Nephron progenitor cell (in vitro differentiated cells): ENCODE data around the gene ANKRD28.
A peak's percentile ranks its signal among the peaks of the same experiment; 100 is the strongest.
"Not testable (repeated sequence)": the region's sequence is repeated elsewhere in the genome, so short reads cannot be mapped to it uniquely, and the experiment has no call there.

Experiments used
- DNase-seq: peaks from one replicate; pipeline ENCODE4 v3.0.0; 2021
- H3K27ac Mint-ChIP-seq: 2 replicates; pipeline ENCODE4 v1.8.0; 2021; ENCODE audit warnings: mild to moderate bottlenecking, moderate library complexity, mixed read lengths
- H3K27me3 Mint-ChIP-seq: 2 replicates; pipeline ENCODE4 v1.8.0; 2021; ENCODE audit warnings: mild to moderate bottlenecking, low read depth, mixed read lengths; ENCODE audit not compliant: poor library complexity
- H3K36me3 Mint-ChIP-seq: 2 replicates; pipeline ENCODE4 v1.8.0; 2021; ENCODE audit warnings: low read depth, mixed read lengths
- H3K4me1 Mint-ChIP-seq: 2 replicates; pipeline ENCODE4 v1.8.0; 2021; ENCODE audit warnings: mixed read lengths
- H3K4me3 Mint-ChIP-seq: 2 replicates; pipeline ENCODE4 v1.8.0; 2021; ENCODE audit warnings: mild to moderate bottlenecking, moderate library complexity, mixed read lengths
- H3K9me3 Mint-ChIP-seq: 2 replicates; pipeline ENCODE4 v1.8.0; 2021; ENCODE audit warnings: mild to moderate bottlenecking, moderate library complexity, mixed read lengths
- CTCF ChIP-seq: fragments of 200-600 bp; sonication (generic); IDR thresholded peaks from 2 replicates; pipeline ENCODE4 v1.5.0; 2021; ENCODE audit warnings: antibody characterized with exemption

ANKRD28 gene

GRCh38 chr3:15629860-15630597, 167.8 kb downstream of the ANKRD28 start:
- Mint-ChIP-seq H3K4me3 (no peak overlapping the region), H3K27me3 (peaks cover 3% of the 10 kb centered on the region), H3K9me3 (peaks cover 4% of the 10 kb centered on the region), H3K4me1 (peaks cover 35% of the 10 kb centered on the region), H3K36me3 (peaks cover 4% of the 10 kb centered on the region), H3K27ac (no peak overlapping the region)
- TF ChIP-seq CTCF, result peak; percentile 42
- DNase-seq, result peak; percentile 26

GRCh38 chr3:15628967-15629366, 168.8 kb downstream of the ANKRD28 start:
- H3K4me3 Mint-ChIP-seq, result no peak overlapping the region
- H3K9me3 Mint-ChIP-seq, result peaks cover 14% of the 10 kb centered on the region
- peaks cover 10% of the 10 kb centered on the region for H3K36me3 Mint-ChIP-seq
- peaks cover 3% of the 10 kb centered on the region for H3K27me3 Mint-ChIP-seq
- peaks cover 26% of the 10 kb centered on the region for H3K4me1 Mint-ChIP-seq
- no peak overlapping the region for H3K27ac Mint-ChIP-seq
- DNase-seq, result no peak
- no peak for TF ChIP-seq CTCF

GRCh38 chr3:15623535-15624440, 174.0 kb downstream of the ANKRD28 start:
- Mint-ChIP-seq H3K4me3 (no peak overlapping the region), H3K27me3 (peaks cover 3% of the 10 kb centered on the region), H3K36me3 (peaks cover 59% of the 10 kb centered on the region), H3K9me3 (peaks cover 64% of the 10 kb centered on the region), H3K4me1 (no peaks in the 10 kb centered on the region), H3K27ac (no peak overlapping the region)
- TF ChIP-seq CTCF, result no peak
- no peak for DNase-seq

- Mint-ChIP-seq H3K9me3 (peaks cover 62% of the 10 kb centered on the region), H3K36me3 (peaks cover 56% of the 10 kb centered on the region)
- not testable (repeated sequence) for H3K27ac Mint-ChIP-seq, H3K4me3 Mint-ChIP-seq, DNase-seq, H3K27me3 Mint-ChIP-seq, H3K4me1 Mint-ChIP-seq
These were observed 177.9 kb downstream of the ANKRD28 start for GRCh38 chr3:15619659-15620464.
